ENCODE measurements around the gene ACTR1B. TPM values are rescaled to one million over a fixed set of nuclear protein-coding genes. Genes with fewer than 3 reads are reported as not detected.
"Not testable (repeated sequence)": the region's sequence is repeated elsewhere in the genome, so short reads cannot be mapped to it uniquely, and the experiment has no call there.

ACTR1B gene
- polyA plus RNA-seq, 4 donors: 42.7 to 67.9 (median 53.4) TPM

DNA sequence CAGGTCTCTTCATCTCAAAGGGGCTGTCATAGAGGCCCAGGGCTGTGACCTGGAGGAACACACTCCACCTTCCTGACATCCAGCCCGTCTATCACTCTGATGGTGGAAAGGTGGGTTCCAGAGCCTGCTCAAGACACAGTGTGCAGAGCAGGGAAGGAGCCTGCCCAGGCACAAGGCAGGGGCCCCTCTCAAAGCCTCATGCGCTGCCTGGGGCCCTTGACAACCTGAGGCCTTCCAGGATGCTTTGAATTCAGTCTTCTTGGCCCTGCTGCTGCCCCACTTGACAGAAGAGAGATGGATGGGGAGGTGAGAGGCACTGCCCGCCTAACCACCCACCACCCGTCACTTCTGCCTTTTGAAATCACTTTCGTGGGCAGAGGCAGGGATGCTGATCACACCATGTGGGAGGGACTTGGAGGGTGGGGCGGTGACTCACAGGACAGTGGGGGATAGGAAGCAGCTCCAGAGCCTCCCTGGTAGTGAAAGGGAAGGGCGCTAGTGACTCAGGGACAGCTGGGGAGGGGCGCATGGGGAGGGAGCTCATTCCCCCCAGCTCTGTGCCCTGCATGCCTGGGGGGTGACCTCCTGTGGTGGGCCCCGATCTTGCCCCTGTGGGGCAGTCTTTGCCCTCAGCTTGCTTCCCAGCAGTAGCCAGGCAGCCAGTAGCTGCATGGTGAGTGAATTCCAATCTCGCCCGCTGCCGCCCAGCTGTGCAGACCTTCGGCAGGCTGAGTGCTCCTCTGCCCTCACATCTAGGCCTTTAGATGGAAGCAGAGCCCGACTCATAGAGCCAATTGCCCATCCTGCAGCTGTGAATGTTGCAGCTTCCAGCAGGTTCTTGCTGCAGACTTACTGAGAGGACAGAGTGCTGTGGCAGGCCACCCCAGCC, 44.7 kb downstream of the ACTR1B start:
- not testable (repeated sequence) for DNase-seq (ENCODE audit: low read depth in 4 of 4, low spot score in 3 of 4)

DNA sequence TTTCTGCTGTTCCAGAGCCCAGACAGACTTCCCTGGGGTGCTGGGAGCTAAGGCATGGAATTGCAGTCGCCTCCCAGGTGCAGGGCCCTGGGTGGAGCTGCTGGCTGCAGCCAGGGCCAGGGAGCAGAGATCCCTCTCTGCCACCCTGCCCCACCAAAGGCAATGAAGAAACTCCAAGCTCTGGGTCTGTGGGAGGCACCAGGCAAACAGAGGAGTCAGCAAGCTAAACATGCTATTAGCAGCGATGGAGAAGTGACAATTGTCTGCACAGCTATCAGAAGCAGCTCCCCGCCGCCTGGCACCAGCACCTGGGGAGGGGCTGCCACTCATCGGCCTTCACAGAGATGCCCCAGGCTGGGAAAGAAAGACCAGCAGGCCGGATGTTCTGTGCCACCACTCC, 45.9 kb downstream of the ACTR1B start:
- no peak for DNase-seq (ENCODE audit: low read depth in 4 of 4, low spot score in 3 of 4)

DNA sequence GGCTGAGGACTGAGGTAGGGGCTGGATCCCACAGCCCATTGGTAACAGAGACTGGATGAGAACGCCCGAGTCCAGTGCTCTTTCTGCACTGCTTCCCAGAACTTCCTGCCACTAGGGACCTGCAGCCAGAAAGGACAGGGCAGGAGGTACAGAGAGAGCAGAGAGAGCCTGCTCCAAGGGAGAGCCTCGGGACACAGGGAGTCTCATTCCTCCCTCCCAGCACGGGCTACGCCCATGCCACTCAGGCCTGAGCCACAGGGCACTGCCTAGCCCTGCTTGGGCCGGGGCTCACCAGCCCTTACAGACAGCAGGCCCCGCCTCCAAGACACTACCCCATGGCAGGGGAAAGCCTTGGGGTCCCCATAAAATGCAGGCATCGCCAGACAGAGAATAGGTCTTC, 48.1 kb downstream of the ACTR1B start:
- not testable (repeated sequence) for DNase-seq (ENCODE audit: low read depth in 4 of 4, low spot score in 3 of 4)

DNA sequence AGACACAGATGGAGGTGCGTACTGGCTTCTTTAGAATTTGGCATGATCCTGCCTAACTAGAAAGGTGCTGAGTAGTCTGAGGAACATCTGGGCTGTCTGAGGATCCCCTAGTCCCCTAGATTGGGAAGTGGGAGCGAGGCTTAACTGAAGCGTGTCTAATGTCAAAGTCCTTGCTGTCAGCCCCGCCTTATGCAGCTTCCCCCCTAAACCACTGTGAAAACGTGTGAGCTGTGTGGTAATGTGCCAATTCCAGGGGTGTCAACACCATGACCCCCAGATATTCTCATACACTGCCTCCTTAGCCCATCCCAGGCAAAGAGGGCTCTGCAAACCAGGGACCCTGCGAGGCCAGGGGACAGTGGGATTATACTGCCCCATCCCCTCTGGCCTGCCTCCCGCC, 51.9 kb downstream of the ACTR1B start:
- not testable (repeated sequence) for DNase-seq (ENCODE audit: low read depth in 4 of 4, low spot score in 3 of 4)

DNA sequence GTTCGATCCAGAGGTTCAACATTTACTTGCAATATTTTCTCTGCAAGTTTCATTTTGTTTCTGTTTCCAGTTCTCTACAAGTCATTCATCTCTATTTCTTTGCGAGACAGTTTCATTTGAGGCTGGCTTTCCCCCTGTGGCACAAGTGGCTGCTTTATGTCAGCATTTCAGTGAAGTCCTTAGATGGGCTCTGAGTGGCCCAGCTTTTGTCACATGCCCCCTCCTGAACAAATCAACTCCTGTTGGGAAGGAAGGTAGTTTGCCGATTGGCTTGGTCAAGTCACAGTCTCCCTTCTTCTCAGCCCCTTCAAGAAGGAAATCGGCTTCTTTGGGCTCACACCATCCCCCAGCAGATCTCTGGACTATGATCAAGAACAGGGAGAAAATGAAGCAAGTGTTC, 55.1 kb downstream of the ACTR1B start:
- DNase-seq (ENCODE audit: low read depth in 4 of 4, low spot score in 3 of 4): not testable (repeated sequence)

Other genes with a start within 250 kb of the ACTR1B start
- gene ANKRD36B, start 74.2 kb downstream of the ACTR1B start, polyA plus RNA-seq (ENCODE audit: insufficient read length in 4 of 4): 10 to 100 TPM; 18.0 to 32.7 (median 24.4) TPM
- 100 to 1,000 TPM; 102 to 232 (median 199) TPM for gene COX5B, start 18.0 kb downstream of the ACTR1B start, polyA plus RNA-seq (ENCODE audit: insufficient read length in 4 of 4)
- 10 to 100 TPM in 2 of 4 donors, 1 to 10 TPM in 2; 7.1 to 26.6 (median 9.4) TPM for gene C2orf92, start 5.7 kb upstream of the ACTR1B start, polyA plus RNA-seq (ENCODE audit: insufficient read length in 4 of 4)
- gene ZAP70, start 49.5 kb upstream of the ACTR1B start, polyA plus RNA-seq (ENCODE audit: insufficient read length in 4 of 4): 1 to 10 TPM in 3 of 4 donors, under 1 TPM in 1; 0.80 to 2.7 (median 1.8) TPM